Ectodermal cell (in vitro differentiated cells): ENCODE measurements around the gene CPLX4.

Experiments
- H3K27ac ChIP-seq: 2 replicates; pipeline ENCODE4 v1.7.0; 2013; ENCODE audit warnings: mild to moderate bottlenecking, low read depth, low read length; ENCODE audit not compliant: insufficient read depth, poor library complexity, severe bottlenecking
- H3K27me3 ChIP-seq: 2 replicates; pipeline ENCODE4 v1.7.0; 2013; ENCODE audit warnings: mild to moderate bottlenecking, low read length; ENCODE audit not compliant: insufficient read depth, control insufficient read depth, poor library complexity, severe bottlenecking
- H3K36me3 ChIP-seq: one replicate; pipeline ENCODE4 v1.7.0; 2013; ENCODE audit warnings: low read length; ENCODE audit not compliant: control insufficient read depth, insufficient read depth
- H3K4me1 ChIP-seq: one replicate; pipeline ENCODE4 v1.7.0; 2013; ENCODE audit warnings: low read length; ENCODE audit not compliant: control insufficient read depth, insufficient read depth
- H3K4me3 ChIP-seq: 2 replicates; pipeline ENCODE4 v1.7.0; 2013; ENCODE audit warnings: low read depth, low read length, control low read depth; ENCODE audit not compliant: insufficient read depth
- H3K9me3 ChIP-seq: 2 replicates; pipeline ENCODE4 v1.7.0; 2013; ENCODE audit warnings: mild to moderate bottlenecking, low read length, moderate library complexity; ENCODE audit not compliant: control insufficient read depth
- WGBS, 2 experiments: methylation state at CpG; one replicate each; pipeline ENCODE4 v1.1.7; 2013; ENCODE audit warnings: missing lambda C conversion rate in 2 of 2; 5-methylcytosine and 5-hydroxymethylcytosine counted together

CPLX4 gene

DNA sequence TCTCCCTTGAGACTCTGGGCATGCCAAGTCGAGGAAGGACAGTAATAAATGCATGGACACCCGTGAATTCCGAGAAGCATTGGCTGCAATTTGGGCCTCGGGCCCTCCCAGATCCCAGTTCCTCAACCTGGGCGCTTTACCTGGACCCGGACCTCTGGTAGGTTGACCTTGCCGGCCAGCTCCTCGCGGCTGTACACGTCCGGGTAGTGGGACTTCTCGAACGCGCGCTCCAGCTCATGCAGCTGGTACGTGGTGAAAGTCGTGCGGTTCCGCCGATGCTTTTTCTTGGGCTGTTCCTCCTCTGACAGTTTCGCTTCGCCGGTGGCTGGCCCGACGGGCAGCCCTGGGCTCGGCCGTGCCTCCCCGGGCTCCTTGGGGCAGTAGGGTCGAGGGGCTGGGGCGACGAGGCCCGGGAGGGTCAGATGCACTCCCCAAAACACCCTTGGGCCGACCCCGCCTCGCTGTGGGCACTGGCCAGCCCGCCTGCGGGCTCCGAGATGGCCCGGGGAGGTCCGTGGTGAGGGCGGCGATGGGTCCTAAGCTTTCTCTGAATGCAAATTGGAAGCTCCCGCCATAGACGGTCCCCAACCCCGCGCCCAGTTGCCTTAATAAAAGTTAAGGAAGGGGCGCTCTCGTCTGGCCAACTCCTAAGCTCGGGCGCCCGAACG lies 46.1 kb downstream of the CPLX4 start:
- no peaks in the 10 kb centered on the region for H3K9me3 ChIP-seq
- H3K4me3 ChIP-seq = no peak overlapping the region
- WGBS, 2 experiments = 3% methylated on average over 52 of the region's 52 CpGs
- no peak overlapping the region for H3K27ac ChIP-seq
- H3K36me3 ChIP-seq = no peaks in the 10 kb centered on the region
- H3K4me1 ChIP-seq = peaks cover 25% of the 10 kb centered on the region
- H3K27me3 ChIP-seq = peaks cover 100% of the 10 kb centered on the region

DNA sequence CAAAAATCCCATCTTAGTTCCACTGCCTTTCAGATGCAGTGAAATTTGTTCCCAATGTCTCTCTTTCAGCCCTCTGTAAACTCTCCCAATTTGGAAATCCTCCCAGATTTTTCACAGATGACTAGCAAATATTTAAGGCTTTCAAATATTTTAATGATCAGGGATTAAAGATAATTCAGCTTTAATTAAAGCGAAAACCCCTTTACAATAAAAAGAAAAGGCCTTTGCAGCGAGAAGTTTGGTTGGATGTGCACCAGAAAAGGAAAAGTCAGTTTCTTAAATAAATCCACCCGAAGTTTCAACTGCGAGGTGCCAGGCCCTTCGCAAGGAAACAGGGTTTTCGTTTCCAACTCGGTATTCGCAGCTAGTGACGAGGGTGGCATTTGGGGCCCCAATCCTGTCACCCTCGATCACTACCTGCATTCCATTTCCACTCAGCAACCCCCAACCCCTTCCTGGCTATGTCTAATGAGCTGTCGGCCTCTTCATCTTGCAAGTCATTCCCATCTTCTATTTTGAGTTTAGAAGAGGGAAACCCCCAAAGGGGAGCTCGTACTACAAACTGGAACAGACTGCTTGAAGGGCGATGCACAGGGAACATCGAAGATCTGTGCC lies 46.7 kb downstream of the CPLX4 start:
- WGBS, 2 experiments = 17 to 19% methylated on average over 14 of the region's 14 CpGs
- Histone ChIP-seq H3K36me3 (no peaks in the 10 kb centered on the region), H3K27ac (no peak overlapping the region), H3K4me3 (no peak overlapping the region), H3K9me3 (no peaks in the 10 kb centered on the region), H3K4me1 (peaks cover 24% of the 10 kb centered on the region), H3K27me3 (peaks cover 100% of the 10 kb centered on the region)

DNA sequence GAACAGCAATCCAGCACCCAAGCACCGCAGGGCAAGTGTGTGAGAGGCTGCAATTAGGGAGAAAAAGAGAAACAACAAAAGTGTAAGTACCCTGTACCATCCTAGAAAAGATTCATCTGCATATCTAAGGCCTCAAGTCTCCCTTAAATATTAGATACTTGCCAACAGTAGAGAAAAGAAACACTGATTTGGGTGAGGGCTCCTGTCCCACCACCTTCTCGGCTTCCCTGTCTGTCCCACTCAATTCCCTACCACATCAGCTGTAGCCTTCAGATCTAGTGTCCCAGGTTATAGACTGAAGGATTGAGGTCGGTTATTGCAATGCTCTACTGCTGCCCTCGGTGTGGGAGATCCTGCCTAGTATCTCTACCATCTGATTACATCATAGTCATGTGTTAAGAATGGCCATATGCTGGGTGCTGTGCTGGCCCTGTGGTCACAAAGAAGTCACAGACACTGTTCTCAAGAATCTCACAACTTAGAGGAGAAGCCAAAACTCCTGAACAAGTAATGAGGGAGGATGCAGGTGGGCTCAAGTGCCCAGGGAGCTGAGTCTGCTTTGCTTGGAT lies 47.7 kb downstream of the CPLX4 start:
- Histone ChIP-seq H3K4me3 (no peak overlapping the region), H3K27me3 (peaks cover 100% of the 10 kb centered on the region), H3K9me3 (no peaks in the 10 kb centered on the region), H3K36me3 (no peaks in the 10 kb centered on the region), H3K27ac (no peak overlapping the region), H3K4me1 (peaks cover 16% of the 10 kb centered on the region)
- WGBS, 2 experiments = 11 to 13% methylated on average over 4 of the region's 4 CpGs

DNA sequence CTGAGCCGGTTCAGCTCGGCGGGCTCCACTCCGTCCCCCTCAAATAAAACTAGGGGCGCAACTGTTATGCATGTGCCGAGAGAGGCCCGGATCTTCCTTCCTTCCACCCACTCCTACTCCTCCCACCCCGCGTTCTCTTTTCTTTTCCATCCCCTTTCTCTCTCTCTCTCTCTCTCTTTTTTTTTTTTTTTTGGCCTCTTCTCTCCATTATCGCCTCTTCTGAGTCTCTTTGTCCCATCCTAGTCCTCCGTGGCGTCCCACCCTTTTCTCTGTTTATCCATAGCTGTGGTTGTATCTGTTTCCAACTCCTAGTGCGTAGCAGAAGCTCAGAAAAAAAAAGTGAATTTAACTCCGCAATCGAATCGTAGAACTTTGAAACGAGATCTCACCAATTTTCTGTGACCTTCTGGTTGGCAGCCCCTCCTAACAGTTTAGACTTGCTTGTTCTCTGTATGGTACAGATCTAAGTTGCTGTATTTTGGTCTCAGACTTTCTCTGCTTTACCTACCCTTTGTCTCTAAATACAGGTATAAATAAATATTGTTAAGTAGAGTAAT lies 48.8 kb downstream of the CPLX4 start:
- H3K4me1 ChIP-seq = peaks cover 8% of the 10 kb centered on the region
- H3K27ac ChIP-seq = no peak overlapping the region
- H3K4me3 ChIP-seq = peak overlapping the region; percentile 31
- 3 to 4% methylated on average over 17 of the region's 17 CpGs for WGBS, 2 experiments
- peaks cover 100% of the 10 kb centered on the region for H3K27me3 ChIP-seq
- H3K36me3 ChIP-seq = no peaks in the 10 kb centered on the region
- H3K9me3 ChIP-seq = no peaks in the 10 kb centered on the region

DNA sequence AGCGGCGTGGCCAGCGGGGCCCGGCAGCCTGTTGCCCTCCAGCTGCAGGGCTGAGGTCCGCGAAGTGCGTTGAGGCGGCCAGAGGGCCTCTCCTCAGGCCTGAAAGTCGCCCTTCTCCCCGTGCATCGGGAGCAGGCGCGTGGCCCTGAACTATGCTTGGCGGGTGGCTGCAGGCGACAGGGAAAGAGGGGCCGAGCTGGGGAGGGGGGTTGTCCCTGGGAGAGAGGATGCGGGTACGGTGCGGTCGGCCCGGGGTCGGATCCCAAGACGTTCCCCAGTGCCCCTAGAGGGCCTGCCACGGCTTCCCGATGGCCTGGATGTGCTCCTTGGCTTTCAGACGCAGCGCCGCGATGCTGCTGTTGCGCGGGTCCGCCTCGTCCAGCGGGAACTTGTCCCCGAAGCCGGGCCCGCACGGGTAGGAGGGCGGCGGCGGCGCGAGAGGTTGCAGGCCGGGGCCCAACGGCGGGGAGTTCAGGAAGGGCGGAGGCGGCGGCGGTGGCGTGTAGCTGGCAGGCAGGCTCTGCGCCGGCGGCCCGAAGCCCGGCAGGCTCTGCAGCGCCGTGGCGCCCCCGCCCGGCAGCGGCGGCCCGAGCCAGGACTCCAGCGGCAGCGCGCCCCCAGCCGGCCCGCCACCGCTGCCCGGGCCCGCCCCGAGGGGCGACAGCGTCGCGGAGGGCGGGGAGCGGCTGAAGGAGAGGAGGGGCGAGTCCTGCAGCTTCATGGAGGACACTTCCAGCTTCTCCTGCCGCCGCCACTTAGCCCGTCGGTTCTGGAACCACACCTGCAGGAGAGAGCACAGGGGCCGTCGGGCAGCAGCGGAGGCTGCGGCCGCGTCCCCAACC lies 49.5 kb downstream of the CPLX4 start:
- WGBS, 2 experiments = 0 to 1% methylated on average over 90 of the region's 90 CpGs
- peaks cover 10% of the 10 kb centered on the region for H3K4me1 ChIP-seq
- H3K27ac ChIP-seq = no peak overlapping the region
- H3K9me3 ChIP-seq = no peaks in the 10 kb centered on the region
- no peaks in the 10 kb centered on the region for H3K36me3 ChIP-seq
- peak overlapping the region; percentile 31 for H3K4me3 ChIP-seq
- peaks cover 100% of the 10 kb centered on the region for H3K27me3 ChIP-seq

DNA sequence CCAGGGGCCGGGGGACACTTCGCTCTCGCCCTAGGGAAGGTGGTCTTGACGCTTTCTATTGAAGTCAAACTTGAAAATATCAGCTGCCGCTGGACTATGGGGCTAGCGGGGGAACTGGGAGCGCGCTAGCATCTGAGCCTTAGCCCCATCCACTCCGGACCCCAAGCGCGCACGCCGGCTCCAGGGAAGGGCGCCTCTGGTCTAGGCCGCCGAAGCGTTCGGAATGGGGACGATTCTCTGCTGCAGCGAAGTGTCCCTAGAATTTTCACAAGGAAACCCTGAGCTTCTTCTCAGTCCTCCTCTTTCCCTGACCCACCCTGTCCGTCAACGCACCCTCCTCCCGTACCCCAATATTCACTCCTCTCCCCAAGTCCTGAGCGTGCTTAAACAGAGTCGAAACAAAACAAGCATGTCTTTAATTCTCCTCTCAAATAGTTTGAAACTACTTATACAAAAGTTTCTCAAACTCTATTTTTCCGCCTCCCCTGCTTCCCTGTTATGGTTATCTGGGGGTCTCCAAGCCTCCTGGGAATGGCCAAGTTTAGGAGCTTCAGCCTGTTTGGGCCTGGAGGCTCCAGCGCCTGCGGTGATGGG lies 50.2 kb downstream of the CPLX4 start:
- Histone ChIP-seq H3K4me1 (peaks cover 4% of the 10 kb centered on the region), H3K9me3 (no peaks in the 10 kb centered on the region), H3K27me3 (peaks cover 100% of the 10 kb centered on the region), H3K27ac (no peak overlapping the region), H3K4me3 (no peak overlapping the region), H3K36me3 (no peaks in the 10 kb centered on the region)
- WGBS, 2 experiments = 6 to 8% methylated on average over 28 of the region's 28 CpGs

DNA sequence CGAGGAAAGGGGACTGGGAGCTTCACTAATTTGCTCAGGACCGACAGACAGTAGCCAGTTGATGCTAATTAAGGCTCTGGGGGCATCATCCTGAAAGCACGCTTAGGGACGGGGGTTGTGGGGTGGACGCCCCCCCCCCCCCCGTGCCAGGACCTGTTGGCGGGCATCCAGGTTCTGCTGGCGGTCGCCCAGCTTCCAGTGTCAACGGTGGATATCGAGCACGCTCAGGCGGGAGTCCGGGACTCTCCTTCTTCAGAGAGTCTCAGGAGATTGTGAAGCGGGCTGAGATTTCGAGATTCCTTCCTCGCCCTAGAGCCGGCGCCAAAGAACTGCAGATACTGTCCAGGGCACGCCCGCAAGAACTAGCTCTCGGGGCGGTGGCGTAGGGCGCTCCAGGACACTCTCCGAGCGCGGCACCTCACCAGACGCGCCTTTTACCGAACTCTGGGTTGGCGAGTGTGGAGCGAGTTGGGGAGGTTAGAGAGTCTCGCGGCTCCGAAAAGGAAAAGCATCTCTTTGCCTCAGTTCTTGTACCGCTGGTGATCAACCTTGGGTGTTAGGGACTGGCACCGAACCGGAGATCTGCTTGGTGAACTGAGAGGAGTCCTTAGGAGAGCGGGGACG lies 50.8 kb downstream of the CPLX4 start:
- 2% methylated on average over 41 of the region's 41 CpGs for WGBS, 2 experiments
- H3K27me3 ChIP-seq = peaks cover 100% of the 10 kb centered on the region
- no peak overlapping the region for H3K4me3 ChIP-seq
- peaks cover 4% of the 10 kb centered on the region for H3K4me1 ChIP-seq
- no peaks in the 10 kb centered on the region for H3K9me3 ChIP-seq
- no peak overlapping the region for H3K27ac ChIP-seq
- no peaks in the 10 kb centered on the region for H3K36me3 ChIP-seq

DNA sequence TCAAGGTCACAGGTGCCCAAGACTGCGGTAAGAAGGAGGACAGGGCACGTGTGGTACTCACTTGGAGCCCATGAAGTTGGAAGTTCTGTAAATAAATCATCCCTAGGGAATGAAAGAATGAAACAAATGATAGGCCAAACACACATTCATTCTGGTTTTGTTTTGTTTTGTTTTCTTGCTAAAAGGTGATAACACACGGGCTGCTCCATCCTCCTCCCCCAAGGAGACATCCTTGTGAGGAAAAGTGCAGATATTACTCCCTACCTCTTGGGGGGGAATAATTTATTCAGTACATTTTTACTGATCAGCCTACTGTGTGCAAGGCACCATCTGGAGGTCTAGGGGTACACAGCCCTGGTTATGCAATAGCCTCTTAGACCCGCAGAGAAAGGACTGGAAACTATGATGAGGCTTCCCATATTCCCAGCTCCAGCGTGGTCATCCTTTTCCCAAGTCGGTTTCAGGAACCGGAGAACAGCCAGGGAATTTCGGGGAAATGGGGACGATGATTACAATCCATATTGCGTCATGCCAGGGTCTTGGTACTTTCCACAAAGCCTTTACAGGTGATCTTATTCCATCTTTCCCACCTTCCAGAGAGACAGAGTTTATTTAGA lies 51.5 kb downstream of the CPLX4 start:
- H3K4me1 ChIP-seq = peaks cover 4% of the 10 kb centered on the region
- no peak overlapping the region for H3K27ac ChIP-seq
- 13 to 16% methylated on average over 9 to 10 of the region's 10 CpGs for WGBS, 2 experiments
- H3K27me3 ChIP-seq = peaks cover 97% of the 10 kb centered on the region
- H3K9me3 ChIP-seq = no peaks in the 10 kb centered on the region
- no peak overlapping the region for H3K4me3 ChIP-seq
- no peaks in the 10 kb centered on the region for H3K36me3 ChIP-seq

DNA sequence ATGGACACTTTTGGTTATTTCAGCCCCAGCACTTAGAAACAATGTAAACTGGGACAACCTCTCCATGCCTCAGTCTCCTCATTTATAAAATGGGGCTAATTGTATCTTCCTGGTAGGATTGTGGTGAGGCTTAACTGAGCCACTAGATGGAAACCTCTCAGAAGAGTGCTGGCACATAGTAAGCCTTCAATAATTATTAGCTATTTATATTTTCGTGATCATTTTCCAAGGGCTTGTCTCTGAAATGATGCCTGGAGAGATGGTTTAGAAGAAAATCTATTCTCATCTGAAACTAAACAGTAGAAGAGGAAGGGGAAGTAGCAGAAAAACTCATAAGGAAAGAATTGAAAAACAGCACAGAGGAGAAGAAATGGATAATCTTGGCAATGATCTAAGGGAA lies 52.0 kb downstream of the CPLX4 start:
- Histone ChIP-seq H3K4me3 (no peak overlapping the region), H3K27ac (no peak overlapping the region), H3K4me1 (peaks cover 4% of the 10 kb centered on the region), H3K9me3 (no peaks in the 10 kb centered on the region), H3K27me3 (peaks cover 92% of the 10 kb centered on the region), H3K36me3 (no peaks in the 10 kb centered on the region)
- WGBS, 2 experiments = 55 to 100% methylated on average over 1 of the region's 1 CpG
